Muscle layer of colon (tissue), 2 donors: Measurements from ENCODE around the gene IL2.

Experiments
- H3K27ac ChIP-seq: one replicate; pipeline ENCODE4 v1.7.0; 2013; ENCODE audit warnings: low read depth, mild to moderate bottlenecking, low read length, moderate library complexity
- H3K27me3 ChIP-seq, 2 donors: one replicate each; pipeline ENCODE4 v1.7.0; 2013; ENCODE audit warnings: low read length in 2 of 2, mild to moderate bottlenecking in 2 of 2; ENCODE audit not compliant: insufficient read depth in 2 of 2, control insufficient read depth in 1 of 2
- H3K36me3 ChIP-seq: one replicate; pipeline ENCODE4 v1.7.0; 2013; ENCODE audit warnings: mild to moderate bottlenecking, low read length; ENCODE audit not compliant: insufficient read depth
- H3K4me1 ChIP-seq: one replicate; pipeline ENCODE4 v1.7.0; 2013; ENCODE audit warnings: mild to moderate bottlenecking, low read length; ENCODE audit not compliant: insufficient read depth
- H3K4me3 ChIP-seq, 2 donors: one replicate each; pipeline ENCODE4 v1.7.0; 2013; ENCODE audit warnings: low read length in 2 of 2, low read depth in 1 of 2, mild to moderate bottlenecking in 1 of 2, moderate library complexity in 1 of 2
- H3K9ac ChIP-seq: one replicate; pipeline ENCODE4 v1.7.0; 2013; ENCODE audit warnings: low read length
- H3K9me3 ChIP-seq: one replicate; pipeline ENCODE4 v1.7.0; 2013; ENCODE audit warnings: mild to moderate bottlenecking, low read length
- donor health status: abdominal sarcoma.
- donor health status: Adenocarcinoma of cecum.

IL2 gene

DNA sequence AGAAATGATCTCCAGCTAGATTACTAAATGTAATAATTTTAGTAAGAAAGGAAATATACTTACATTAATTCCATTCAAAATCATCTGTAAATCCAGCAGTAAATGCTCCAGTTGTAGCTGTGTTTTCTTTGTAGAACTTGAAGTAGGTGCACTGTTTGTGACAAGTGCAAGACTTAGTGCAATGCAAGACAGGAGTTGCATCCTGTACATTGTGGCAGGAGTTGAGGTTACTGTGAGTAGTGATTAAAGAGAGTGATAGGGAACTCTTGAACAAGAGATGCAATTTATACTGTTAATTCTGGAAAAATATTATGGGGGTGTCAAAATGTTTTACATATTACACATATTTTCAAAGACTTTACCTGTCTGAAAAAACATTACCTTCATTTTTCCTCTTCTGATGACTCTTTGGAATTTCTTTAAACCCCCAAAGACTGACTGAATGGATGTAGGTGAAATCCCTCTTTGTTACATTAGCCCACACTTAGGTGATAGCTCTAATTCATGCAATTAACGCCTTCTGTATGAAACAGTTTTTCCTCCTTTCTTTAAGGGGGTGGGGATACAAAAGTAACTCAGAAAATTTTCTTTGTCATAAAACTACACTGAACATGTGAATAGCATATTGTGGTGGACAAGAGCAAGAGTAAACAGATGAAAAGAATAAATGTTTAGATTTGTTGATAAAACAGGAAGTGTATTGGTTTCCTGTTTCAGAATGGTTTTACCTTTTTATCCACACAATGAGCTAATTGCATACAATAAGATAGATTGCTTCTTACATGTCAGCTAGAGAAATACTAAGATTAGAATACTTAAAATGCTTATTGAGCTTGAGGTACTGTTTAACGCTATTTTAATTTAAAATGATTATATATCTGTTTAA lies at the start of gene IL2:
Gene IL2, minus strand, starts transcription at position 495 of the 886 bp plus-strand sequence. Its CDS starts 285 bp downstream, at position 210.
- H3K36me3 ChIP-seq = no peaks in the 10 kb centered on the region
- H3K27ac ChIP-seq = no peak within 1 kb of the TSS
- H3K9ac ChIP-seq = no peak within 1 kb of the TSS
- no peaks in the 10 kb centered on the region for H3K9me3 ChIP-seq
- no peaks in the 10 kb centered on the region for H3K27me3 ChIP-seq
- H3K4me3 ChIP-seq = no peak within 1 kb of the TSS
- no peaks in the 10 kb centered on the region for H3K4me1 ChIP-seq

DNA sequence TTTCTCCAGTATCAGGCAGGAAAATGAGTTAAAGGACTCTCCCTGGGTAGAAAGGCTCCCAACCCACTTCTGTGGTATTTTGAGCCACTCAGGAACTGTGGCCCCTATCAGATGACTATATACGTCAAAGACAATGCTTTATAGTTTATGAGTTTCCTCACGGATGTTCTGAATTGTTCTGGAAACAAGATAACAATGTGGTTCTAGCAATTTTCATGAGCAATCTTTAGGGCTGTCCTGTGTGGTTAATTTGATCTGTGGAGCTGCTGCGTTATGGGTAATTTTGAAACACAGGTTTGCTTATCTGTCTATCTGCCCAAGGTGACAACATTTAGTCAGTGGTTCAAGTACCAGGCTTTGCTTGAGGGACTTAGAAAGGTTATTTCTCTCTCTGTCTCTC lies 46.7 kb upstream of the IL2 start:
- Histone ChIP-seq H3K4me1 (no peaks in the 10 kb centered on the region), H3K9ac (no peak overlapping the region), H3K9me3 (no peaks in the 10 kb centered on the region), H3K27ac (no peak overlapping the region), H3K4me3 (no peak overlapping the region), H3K36me3 (no peaks in the 10 kb centered on the region), H3K27me3 (no peaks in the 10 kb centered on the region)

DNA sequence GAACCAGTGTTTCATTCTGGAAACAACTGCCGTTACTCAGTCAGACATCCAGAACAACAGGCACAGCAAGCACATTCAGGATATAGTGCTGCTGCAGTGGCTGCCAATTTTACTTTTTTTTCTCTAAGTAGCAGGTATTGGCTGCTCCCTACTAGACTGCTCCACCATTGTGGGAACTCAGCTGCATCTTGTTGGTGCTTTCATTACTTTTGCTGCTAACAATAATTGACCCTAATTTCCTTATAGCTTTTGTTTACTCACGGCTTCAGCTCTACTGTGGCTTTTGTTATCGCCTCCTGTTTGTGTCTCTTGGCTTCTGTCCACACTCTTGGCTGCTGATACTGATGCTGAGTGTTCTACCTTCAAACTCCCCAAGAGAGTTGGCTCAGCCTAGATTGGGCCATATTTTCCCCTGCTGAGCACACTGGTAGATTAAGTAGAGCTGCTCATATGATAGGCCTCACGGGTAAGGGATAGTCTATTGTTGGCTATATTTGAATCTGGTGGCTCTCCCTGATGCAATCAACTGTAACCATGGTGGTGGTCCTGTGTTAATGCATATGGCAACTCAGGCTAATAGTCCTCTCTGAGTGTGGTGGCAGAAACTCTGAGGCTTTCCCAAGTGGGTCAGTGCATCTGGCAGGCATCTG lies 44.5 kb upstream of the IL2 start:
- Histone ChIP-seq H3K27ac (no peak overlapping the region), H3K9ac (no peak overlapping the region)

GRCh38 chr4:122489061-122489460 lies 32.5 kb upstream of the IL2 start:
- H3K9me3 ChIP-seq = peaks cover 5% of the 10 kb centered on the region
- H3K36me3 ChIP-seq = no peaks in the 10 kb centered on the region
- no peak overlapping the region for H3K4me3 ChIP-seq
- H3K27me3 ChIP-seq = no peaks in the 10 kb centered on the region
- no peak overlapping the region for H3K9ac ChIP-seq
- H3K4me1 ChIP-seq = no peaks in the 10 kb centered on the region
- H3K27ac ChIP-seq = no peak overlapping the region

More for the DNA sequence above, 44.5 kb upstream of the IL2 start:
- H3K27me3 ChIP-seq = no peaks in the 10 kb centered on the region
- no peak overlapping the region for H3K4me3 ChIP-seq
- H3K36me3 ChIP-seq = no peaks in the 10 kb centered on the region
- H3K9me3 ChIP-seq = no peaks in the 10 kb centered on the region
- no peaks in the 10 kb centered on the region for H3K4me1 ChIP-seq

- Histone ChIP-seq H3K9ac (no peak overlapping the region), H3K9me3 (peaks cover 3% of the 10 kb centered on the region), H3K27ac (no peak overlapping the region), H3K4me1 (no peaks in the 10 kb centered on the region), H3K36me3 (no peaks in the 10 kb centered on the region), H3K4me3 (no peak overlapping the region), H3K27me3 (no peaks in the 10 kb centered on the region)
Observed at GRCh38 chr4:122483481-122483880, 27.0 kb upstream of the IL2 start.

- no peak overlapping the region for H3K4me3 ChIP-seq
Observed at GRCh38 chr4:122481766-122482405, 25.4 kb upstream of the IL2 start.

DNA sequence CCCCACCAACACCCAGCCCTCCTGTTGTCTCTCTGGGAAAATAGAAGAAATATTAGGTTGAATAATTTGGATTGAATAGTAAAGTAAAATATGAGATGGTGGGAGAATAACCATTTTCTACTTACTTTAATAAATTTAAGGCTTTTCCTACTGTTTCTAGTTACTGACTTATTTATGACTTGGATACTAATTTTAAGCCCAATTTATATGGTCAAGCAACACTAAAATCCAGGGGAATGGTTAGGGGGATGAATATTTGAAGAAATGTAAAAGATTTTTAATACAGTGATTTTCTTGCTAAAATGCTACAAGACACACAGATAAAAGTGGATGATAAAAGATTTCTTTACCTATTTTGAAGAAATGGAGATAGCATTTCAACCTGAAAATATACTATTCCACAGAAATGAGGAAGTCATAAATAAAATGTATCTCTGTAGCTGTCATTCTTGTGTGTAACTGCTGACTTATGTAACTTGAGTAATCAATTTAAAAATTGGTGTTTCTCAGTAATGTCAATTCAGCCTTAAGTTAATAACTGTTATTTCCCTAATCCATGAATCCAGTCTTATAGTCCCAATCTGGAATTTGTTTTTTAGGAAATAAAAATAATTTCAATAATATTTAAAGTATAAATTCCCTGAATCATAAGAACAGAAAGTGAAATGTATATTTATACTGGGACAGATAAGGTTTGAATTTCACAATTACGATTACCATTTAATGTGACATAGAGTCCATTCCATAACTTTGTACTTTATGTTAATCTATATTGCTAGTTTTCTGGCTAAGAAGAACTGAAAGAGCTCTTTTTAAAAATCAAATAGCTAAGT lies 24.3 kb upstream of the IL2 start:
- Histone ChIP-seq H3K36me3 (no peaks in the 10 kb centered on the region), H3K4me3 (no peak overlapping the region), H3K27me3 (no peaks in the 10 kb centered on the region), H3K9me3 (no peaks in the 10 kb centered on the region), H3K27ac (no peak overlapping the region), H3K9ac (no peak overlapping the region), H3K4me1 (no peaks in the 10 kb centered on the region)

More at GRCh38 chr4:122481766-122482405, 25.4 kb upstream of the IL2 start:
- no peak overlapping the region for H3K27ac ChIP-seq
- H3K9me3 ChIP-seq = no peaks in the 10 kb centered on the region
- no peaks in the 10 kb centered on the region for H3K4me1 ChIP-seq
- no peaks in the 10 kb centered on the region for H3K36me3 ChIP-seq
- no peak overlapping the region for H3K9ac ChIP-seq
- no peaks in the 10 kb centered on the region for H3K27me3 ChIP-seq

DNA sequence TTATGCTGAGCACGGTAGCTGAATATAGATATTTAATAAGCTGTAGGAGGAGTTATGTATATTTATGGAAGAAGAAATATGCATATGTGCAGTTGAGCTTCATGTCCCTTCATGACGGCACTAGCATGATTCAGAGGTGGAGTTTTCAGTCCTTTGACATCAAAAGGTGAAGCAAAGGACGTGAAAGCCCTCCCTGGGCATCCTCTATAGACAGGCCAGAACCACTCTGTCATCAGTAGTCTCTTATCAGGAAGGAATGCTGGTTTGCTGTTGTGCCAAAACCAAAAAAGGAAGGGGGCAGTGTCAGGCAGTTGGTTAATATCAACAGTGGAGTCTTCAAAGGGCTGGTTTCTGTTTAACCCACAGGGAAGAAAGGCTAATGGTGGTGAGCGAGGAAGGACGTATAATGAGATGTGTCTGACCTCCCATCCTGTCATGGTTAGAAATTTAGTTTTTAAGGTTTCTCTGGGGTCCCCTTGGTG lies 23.5 kb upstream of the IL2 start:
- Histone ChIP-seq H3K9ac (no peak overlapping the region), H3K4me1 (no peaks in the 10 kb centered on the region)

GRCh38 chr4:122476745-122477144 lies 20.2 kb upstream of the IL2 start:
- Histone ChIP-seq H3K4me3 (no peak overlapping the region), H3K9ac (no peak overlapping the region), H3K9me3 (no peaks in the 10 kb centered on the region), H3K4me1 (no peaks in the 10 kb centered on the region), H3K27me3 (no peaks in the 10 kb centered on the region), H3K36me3 (no peaks in the 10 kb centered on the region), H3K27ac (no peak overlapping the region)

More for the DNA sequence above, 23.5 kb upstream of the IL2 start:
- Histone ChIP-seq H3K27ac (no peak overlapping the region), H3K27me3 (no peaks in the 10 kb centered on the region), H3K4me3 (no peak overlapping the region), H3K9me3 (no peaks in the 10 kb centered on the region), H3K36me3 (no peaks in the 10 kb centered on the region)

DNA sequence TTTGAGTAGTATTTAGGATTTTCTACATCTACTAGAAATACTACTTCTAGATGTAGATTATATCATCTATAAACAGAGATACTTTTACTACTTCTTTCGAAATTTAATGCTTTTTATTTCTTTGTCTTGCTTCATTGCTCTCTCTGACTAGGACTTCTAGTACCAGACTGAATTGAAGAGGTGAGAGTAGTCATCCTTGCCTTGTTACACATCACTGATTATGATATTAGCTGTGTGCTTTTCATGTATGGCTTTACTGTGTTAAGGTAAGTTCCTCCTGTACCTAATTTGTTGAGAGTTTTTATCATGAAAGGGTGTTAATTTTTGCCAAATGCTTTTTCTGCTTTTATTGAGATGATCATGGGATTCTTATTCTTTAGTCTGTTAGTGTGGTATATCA lies 19.6 kb upstream of the IL2 start:
- Histone ChIP-seq H3K27ac (no peak overlapping the region), H3K9me3 (no peaks in the 10 kb centered on the region), H3K9ac (no peak overlapping the region), H3K36me3 (no peaks in the 10 kb centered on the region), H3K4me1 (no peaks in the 10 kb centered on the region), H3K4me3 (no peak overlapping the region), H3K27me3 (no peaks in the 10 kb centered on the region)

GRCh38 chr4:122475233-122475632 lies 18.7 kb upstream of the IL2 start:
- H3K9me3 ChIP-seq = no peaks in the 10 kb centered on the region
- H3K36me3 ChIP-seq = no peaks in the 10 kb centered on the region
- no peak overlapping the region for H3K9ac ChIP-seq
- no peak overlapping the region for H3K27ac ChIP-seq
- no peaks in the 10 kb centered on the region for H3K27me3 ChIP-seq
- H3K4me1 ChIP-seq = no peaks in the 10 kb centered on the region
- no peak overlapping the region for H3K4me3 ChIP-seq
